ENCODE data around the gene HYAL2.

DNA sequence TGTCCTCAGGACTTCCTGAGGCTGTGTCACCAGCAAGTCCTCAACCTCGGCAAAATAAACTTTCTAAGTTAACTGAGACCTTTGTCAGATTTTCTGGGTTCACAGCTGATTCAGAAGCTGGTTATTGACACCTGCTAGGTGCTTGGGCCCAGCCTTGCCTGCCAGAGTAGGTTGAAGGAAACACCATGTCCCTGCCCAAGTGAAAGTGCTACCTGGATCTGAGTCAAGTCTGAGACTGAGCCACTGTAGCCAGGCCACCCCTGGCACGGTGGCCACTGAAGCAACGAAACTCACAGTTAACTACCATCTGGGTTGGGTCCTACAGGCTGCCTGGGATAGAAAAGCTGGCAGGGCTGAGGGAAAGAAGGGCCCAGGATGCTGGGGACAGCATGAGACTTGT is 8.2 kb downstream of the HYAL2 start:
- TF ChIP-seq, protein P1, sequence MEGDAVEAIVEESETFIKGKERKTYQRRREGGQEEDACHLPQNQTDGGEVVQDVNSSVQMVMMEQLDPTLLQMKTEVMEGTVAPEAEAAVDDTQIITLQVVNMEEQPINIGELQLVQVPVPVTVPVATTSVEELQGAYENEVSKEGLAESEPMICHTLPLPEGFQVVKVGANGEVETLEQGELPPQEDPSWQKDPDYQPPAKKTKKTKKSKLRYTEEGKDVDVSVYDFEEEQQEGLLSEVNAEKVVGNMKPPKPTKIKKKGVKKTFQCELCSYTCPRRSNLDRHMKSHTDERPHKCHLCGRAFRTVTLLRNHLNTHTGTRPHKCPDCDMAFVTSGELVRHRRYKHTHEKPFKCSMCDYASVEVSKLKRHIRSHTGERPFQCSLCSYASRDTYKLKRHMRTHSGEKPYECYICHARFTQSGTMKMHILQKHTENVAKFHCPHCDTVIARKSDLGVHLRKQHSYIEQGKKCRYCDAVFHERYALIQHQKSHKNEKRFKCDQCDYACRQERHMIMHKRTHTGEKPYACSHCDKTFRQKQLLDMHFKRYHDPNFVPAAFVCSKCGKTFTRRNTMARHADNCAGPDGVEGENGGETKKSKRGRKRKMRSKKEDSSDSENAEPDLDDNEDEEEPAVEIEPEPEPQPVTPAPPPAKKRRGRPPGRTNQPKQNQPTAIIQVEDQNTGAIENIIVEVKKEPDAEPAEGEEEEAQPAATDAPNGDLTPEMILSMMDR (conservative IDR thresholded peaks at IDR 0.05; ENCODE audit: low read length) = no peak
- no peak for TF ChIP-seq EZH2phosphoT487 (IDR thresholded peaks at IDR 0.05; ENCODE audit: borderline replicate concordance, low read depth, low read length)
